ENCODE data around the gene GRIA4.

GRIA4 gene

GRCh38 chr11:105609832-105610781 is at the start of gene GRIA4:
Gene GRIA4 (plus strand): TSS chr11:105610073. CDS start chr11:105610998, 925 bp downstream.
- peak; percentile 58 for DNase-seq

DNA sequence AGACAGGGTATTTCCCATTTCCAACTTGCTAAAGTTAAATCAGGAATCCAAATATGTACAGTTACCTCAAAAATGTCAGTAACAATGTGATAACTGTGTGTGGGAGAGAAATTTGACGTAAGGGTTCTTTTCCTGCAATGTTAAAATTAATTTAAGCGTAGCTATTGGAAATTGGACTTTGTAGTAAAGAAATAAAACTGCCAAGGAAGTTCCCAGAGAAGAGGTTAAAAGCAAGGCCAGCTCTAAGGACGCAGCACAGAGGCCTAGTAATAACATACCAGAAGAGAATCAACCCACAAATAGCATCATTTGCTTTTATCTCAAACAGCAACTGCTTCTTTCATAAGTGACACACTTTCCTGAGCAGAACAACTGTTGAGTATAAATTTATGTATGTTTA is 36.8 kb upstream of the GRIA4 start:
- no peak for DNase-seq

DNA sequence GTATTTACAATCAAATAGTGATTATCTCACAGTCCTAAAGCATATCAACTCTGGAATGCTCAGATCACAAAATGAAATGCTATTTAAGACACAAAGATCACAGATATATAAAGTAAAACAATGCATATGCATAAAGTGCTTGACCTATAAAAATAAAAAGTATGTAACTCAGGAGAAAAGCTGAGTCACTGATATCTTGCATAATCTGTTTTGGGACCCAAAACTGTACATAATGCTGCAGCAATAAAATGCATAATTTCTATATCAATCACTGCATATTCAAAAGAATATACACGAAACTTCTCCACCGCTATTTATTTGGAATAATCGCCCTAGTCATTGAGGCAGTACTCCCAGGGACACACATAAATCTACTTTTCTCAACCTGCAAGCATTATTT is 34.9 kb upstream of the GRIA4 start:
- DNase-seq = no peak

DNA sequence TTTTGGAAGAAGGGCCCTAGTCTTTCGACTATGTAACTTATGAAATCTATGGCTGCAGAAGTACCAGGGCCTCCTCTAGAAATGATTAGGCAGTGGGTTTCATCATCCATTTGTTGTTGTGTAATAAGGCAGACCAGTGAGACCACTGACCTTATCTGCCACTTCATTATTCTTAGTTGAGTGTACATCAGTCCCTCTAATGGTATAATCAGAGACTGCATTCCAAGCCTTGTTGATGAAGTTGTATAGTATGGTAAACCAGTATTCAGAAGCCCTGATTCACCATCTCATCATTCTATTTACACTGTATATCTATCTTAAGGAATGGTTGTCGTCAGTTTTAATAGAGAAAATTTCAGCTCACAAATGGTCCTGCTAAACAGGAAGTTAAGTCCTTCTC is 32.2 kb upstream of the GRIA4 start:
- no peak for DNase-seq

GRCh38 chr11:105579111-105579510 is 30.8 kb upstream of the GRIA4 start:
- no peak for DNase-seq

DNA sequence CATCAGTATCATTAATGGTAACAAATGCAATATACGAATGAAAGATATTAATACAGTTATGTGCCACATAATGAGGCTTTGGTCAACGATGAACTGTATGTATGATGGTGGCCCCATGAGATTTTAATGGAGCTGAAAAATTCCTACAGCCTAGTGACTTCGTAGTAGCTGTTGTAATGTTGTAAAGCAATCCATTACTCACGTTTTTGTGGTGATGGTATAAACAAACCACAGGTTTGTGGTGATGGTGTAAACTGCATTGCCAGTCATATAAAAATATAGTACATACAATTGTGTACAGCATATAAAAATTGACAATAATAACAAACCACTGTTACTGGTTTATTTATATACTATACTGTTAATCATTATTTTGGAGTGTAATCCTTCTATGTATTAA is 27.4 kb upstream of the GRIA4 start:
- DNase-seq = no peak

DNA sequence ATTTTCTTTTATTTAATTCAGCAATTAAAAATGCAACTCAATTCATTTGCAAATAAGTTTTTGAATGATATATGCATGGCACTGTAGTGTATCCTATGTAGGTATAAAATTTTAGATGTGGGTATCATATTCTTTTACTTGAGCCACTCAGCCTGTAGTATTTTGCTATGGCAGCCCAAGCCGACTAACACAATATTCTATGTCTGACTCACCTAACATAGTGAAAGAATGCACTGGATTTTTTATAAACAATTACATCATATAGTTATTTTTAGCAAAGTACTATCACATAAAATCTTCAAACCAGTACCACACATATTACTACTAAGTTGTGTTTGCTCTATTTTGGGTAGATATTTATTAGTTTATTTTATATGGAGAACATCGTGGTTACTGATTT is 21.9 kb upstream of the GRIA4 start:
- DNase-seq = no peak

DNA sequence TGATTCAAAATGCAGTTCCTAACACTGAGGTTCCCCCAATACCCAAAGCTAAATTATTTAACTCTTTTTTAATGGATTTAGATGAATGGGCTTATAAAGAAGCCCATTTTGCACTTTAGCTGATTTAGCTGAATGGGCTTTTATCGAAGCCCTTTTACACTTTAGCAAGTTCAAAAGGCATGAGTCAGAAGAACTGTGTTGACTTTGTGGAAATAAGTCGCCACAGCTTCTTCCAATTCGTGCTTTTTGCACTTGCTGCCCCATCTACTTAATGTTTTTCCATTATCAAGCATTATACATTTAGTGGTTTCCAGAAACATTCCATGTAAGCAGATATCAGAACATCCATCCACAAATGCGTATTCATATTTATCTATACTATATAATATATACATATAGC is 20.5 kb upstream of the GRIA4 start:
- DNase-seq = no peak

GRCh38 chr11:105592035-105592434 is 17.8 kb upstream of the GRIA4 start:
- DNase-seq = no peak

- DNase-seq = no peak
Observed at GRCh38 chr11:105598371-105598770, 11.5 kb upstream of the GRIA4 start.

DNA sequence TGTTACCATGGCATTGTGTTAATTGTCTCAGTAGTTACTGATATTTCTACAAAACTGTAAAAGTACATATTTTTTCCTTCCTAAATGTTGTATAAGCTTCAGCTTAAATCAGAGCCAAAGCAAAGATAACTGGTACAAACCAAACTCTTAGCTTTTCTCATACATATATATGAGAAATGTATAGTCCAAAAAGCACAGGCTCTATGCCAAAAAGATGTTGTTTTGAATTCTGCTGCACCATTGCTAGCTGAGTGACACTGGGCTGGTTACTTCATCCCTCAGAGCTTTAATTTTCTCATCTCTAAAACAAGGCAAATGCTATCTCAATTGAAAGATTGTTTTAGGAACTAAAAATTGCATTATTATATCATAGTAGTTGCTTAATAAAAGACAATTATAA is 6.7 kb upstream of the GRIA4 start:
- no peak for DNase-seq

DNA sequence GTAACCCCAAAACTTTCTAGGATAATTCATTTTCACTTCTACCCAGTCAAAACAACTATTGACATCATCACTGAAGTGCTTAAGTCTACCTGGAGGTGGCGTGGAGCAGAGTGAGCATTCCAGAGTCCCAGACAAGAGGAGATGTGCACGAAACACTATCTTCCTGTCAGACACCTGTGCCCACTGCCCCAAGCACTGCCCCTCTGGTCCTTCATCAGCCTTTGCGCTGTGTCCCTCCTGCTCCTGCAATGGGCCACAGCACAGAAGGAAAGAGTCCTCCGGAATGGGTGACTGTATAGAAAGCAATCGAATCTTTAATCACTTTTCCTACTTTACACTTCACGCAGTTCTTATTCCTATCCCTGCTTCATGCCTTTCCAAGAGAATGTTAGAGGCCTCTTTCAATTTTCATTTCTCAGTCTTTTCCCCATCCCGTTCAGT is 512 bp upstream of the GRIA4 start:
- peak; percentile 25 for DNase-seq

DNA sequence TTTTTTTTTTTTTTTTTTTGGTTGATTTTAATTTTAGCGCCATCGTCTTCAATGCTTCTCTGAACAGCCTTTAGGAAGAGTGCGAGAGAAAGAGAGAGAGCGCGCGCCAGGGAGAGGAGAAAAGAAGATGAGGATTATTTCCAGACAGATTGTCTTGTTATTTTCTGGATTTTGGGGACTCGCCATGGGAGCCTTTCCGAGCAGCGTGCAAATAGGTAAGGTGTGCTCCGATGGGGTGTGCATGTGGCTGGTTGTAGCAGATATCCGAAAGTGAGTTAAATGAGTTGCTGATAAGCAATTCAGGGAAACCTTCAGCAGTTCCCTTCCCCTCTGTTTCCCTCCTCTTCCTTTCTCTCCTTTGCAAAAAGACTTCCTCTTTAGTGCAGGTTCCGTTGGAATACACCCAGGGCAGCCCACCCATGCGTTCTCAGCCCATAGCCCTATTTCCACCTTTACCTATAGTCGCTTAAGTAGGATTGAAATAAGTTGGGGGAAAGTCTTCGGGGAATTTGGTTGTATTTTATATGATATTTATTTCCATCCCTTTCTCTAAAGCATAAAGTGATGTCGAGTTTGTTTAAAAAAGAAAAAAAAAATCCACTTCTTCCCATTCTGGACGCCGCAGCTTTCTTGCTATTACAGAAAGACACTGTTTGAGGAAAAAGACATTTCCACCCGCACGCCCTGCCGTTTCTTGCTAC is 1.1 kb downstream of the GRIA4 start:
- no peak for DNase-seq

DNA sequence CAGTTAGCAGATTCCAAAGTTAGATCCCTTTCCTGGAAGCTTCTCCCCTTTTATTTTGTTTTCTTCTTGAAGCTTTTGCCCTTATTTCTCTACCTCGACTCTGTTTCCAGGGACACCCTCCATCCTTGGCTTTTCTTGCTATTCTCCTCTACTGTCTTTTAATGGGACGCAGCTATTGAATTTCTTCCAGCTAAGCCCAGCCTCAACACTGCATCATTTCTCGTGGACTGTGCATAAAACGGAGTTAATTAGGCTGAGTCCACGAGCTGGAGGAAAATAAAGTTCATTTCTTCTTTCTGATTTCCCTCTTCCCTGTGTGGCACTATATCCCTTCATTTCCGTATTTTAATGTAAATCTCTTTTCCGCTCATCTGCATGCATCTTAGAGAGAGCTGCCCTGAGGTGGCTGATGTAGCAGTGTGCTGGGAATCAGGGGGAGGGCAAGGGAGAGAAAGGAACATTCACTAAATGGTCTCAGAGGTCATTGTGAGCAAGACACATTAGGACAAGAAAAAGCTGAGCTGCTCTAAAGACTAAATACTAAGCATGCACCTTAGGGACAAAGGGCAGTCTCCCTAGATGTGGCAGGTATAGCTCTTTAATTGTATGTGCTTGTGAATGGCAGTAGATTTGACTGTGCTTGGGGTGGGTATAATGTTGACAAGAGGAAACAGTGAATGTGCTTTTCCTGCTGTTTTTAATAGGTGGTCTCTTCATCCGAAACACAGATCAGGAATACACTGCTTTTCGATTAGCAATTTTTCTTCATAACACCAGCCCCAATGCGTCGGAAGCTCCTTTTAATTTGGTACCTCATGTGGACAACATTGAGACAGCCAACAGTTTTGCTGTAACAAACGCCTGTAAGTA is 1.9 kb downstream of the GRIA4 start:
- DNase-seq = no peak

- DNase-seq = no peak
Observed at GRCh38 chr11:105612771-105613170, 2.9 kb downstream of the GRIA4 start.

GRCh38 chr11:105613183-105613582 is 3.3 kb downstream of the GRIA4 start:
- no peak for DNase-seq

DNA sequence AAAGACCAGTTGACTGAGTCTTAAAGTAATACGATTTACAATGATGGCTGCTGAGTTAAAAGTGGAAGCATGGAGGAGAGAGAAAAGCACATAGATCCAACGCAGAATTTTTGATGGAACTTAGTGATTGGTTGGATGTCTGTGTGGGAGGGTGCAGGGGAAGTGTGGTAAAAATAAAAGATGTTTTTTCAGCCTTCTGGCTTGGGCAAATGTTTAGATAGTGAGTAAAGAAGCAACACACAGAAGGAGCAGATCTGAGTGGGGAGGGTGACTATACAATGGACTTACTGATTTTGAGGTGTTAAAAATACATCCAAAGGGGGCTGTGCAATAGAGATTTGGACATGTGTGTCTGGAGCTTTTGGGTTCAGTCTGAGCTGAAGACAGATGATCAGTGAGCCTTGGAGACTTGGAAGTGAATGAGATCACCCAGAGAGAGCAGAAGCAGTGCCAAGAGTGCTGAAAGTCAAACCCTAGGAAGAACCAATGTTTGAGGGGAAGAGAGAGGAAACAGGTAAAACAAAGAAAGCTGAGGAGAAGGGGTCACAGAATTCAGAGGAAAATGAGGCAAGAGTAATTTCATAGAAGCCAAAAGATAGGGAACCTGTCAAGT is 8.6 kb downstream of the GRIA4 start:
- no peak for DNase-seq

GRCh38 chr11:105619556-105619955 is 9.7 kb downstream of the GRIA4 start:
- DNase-seq = no peak

DNA sequence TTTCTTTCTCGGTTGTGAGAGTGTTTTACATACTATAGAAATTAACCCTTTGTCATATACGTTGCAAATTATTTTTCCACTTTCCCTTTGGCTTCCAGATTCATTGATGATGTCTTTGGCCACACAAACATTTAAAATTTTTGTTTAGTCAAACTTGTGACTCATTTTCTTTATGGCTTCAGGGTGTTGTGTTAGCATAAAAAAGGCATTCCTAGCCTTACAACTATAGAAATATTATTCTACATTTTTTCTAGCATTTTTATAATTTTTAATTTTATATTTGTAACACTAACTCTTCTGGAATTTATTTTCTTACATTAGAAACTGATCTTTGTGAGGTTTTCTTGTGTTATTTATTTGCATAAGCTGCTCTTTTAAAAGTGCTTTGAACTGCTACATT is 12.1 kb downstream of the GRIA4 start:
- no peak for DNase-seq

GRCh38 chr11:105632316-105632715 is 22.4 kb downstream of the GRIA4 start:
- DNase-seq = no peak

DNA sequence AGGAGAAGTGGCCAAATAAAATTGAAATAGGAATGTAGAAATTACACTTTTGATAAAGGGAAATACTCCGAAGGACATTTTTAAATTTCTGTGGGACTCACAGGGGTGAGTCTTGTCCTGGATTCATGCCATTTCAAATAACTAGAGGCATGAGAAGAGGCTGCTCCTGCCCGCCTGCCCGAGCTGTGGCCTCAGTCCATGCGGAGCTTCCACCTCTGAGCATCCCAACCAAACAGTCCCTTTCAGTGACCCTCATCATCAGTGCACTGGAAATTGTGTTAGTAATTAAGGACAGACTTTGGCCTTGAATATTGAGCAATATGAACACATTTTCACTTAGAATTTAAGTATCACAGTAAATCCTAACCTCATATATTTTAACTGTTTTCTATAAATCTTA is 25.6 kb downstream of the GRIA4 start:
- DNase-seq = no peak

DNA sequence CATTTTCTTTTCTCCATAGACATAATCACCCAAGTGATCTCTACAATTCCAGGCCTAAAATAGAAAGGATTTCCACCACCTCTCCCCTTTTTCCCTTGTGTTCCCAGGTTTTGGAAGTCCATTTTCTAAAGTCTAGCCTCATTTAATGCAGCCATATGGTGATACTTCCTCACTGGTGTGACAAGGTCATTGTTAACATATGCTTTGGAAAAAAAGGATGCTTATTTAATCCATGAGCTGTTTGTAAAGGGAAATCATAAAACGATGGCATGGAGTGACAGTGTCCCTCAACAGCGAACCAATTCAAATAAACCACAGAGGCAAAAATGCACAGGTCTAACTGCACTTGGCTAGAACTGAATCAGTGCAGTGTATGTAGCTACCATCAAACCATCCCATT is 26.6 kb downstream of the GRIA4 start:
- DNase-seq = no peak

GRCh38 chr11:105639527-105639926 is 29.7 kb downstream of the GRIA4 start:
- no peak for DNase-seq

All from left hindlimb (tissue), 1 donor.